ENCODE data around the gene SREK1IP1. TPM values are rescaled to one million over a fixed set of nuclear protein-coding genes. Genes with fewer than 3 reads are reported as not detected.
"Not testable (repeated sequence)": the region's sequence is repeated elsewhere in the genome, so short reads cannot be mapped to it uniquely, and the experiment has no call there.

SREK1IP1 gene
- total RNA-seq, 2 donors from 2014 or later = 8.5 to 12.1 TPM

GRCh38 chr5:64742821-64743220 is 25.7 kb downstream of the SREK1IP1 start:
- Histone ChIP-seq H3K36me3 (peaks cover 8% of the 10 kb centered on the region), H3K9me3 (no peaks in the 10 kb centered on the region), H3K4me3 (no peak overlapping the region), H3K27me3 (replicated peaks; ENCODE audit: insufficient read depth) (no peaks in the 10 kb centered on the region), H3K27ac (no peak overlapping the region), H3K4me1 (ENCODE audit: control insufficient read depth in 1 of 2, low read depth in 2 of 2) (no peaks in the 10 kb centered on the region)
- no peak for DNase-seq (ENCODE audit: low spot score)
- no peak for TF ChIP-seq CTCF (IDR thresholded peaks at IDR 0.05)
- no peak for ATAC-seq (ENCODE audit: insufficient number of reproducible peaks, low FRiP score, low read depth)

- DNase-seq (ENCODE audit: low spot score) (no peak), ATAC-seq (ENCODE audit: insufficient number of reproducible peaks, low FRiP score, low read depth) (no peak)
- no peaks in the 10 kb centered on the region for H3K4me1 ChIP-seq (ENCODE audit: control insufficient read depth in 1 of 2, low read depth in 2 of 2)
- H3K36me3 ChIP-seq = peaks cover 8% of the 10 kb centered on the region
- TF ChIP-seq CTCF (IDR thresholded peaks at IDR 0.05) = no peak
- H3K4me3 ChIP-seq = no peak overlapping the region
- no peak overlapping the region for H3K27ac ChIP-seq
- no peaks in the 10 kb centered on the region for H3K9me3 ChIP-seq
- no peaks in the 10 kb centered on the region for H3K27me3 ChIP-seq (replicated peaks; ENCODE audit: insufficient read depth)
Observed at GRCh38 chr5:64742411-64742810, 26.1 kb downstream of the SREK1IP1 start.

GRCh38 chr5:64727150-64727549 is 41.3 kb downstream of the SREK1IP1 start:
- no peaks in the 10 kb centered on the region for H3K27me3 ChIP-seq (replicated peaks; ENCODE audit: insufficient read depth)
- no peak for TF ChIP-seq CTCF (IDR thresholded peaks at IDR 0.05)
- H3K4me1 ChIP-seq (ENCODE audit: control insufficient read depth in 1 of 2, low read depth in 2 of 2) = no peaks in the 10 kb centered on the region
- H3K9me3 ChIP-seq = no peaks in the 10 kb centered on the region
- H3K36me3 ChIP-seq = no peaks in the 10 kb centered on the region
- no peak overlapping the region for H3K27ac ChIP-seq
- ATAC-seq (ENCODE audit: insufficient number of reproducible peaks, low FRiP score, low read depth) = no peak
- DNase-seq (ENCODE audit: low spot score) = no peak
- no peak overlapping the region for H3K4me3 ChIP-seq

- no peaks in the 10 kb centered on the region for H3K36me3 ChIP-seq
- no peaks in the 10 kb centered on the region for H3K27me3 ChIP-seq (replicated peaks; ENCODE audit: insufficient read depth)
- H3K27ac ChIP-seq = no peak overlapping the region
- H3K9me3 ChIP-seq = no peaks in the 10 kb centered on the region
- H3K4me1 ChIP-seq (ENCODE audit: control insufficient read depth in 1 of 2, low read depth in 2 of 2) = no peaks in the 10 kb centered on the region
- H3K4me3 ChIP-seq = no peak overlapping the region
- DNase-seq (ENCODE audit: low spot score) = no peak
- no peak for TF ChIP-seq CTCF (IDR thresholded peaks at IDR 0.05)
- no peak for ATAC-seq (ENCODE audit: insufficient number of reproducible peaks, low FRiP score, low read depth)
Observed at GRCh38 chr5:64722588-64722987, 45.9 kb downstream of the SREK1IP1 start.

GRCh38 chr5:64714495-64714894 is 54.0 kb downstream of the SREK1IP1 start:
- ATAC-seq (ENCODE audit: insufficient number of reproducible peaks, low FRiP score, low read depth); H3K27ac ChIP-seq; DNase-seq (ENCODE audit: low spot score); H3K4me3 ChIP-seq; H3K9me3 ChIP-seq; H3K4me1 ChIP-seq (ENCODE audit: control insufficient read depth in 1 of 2, low read depth in 2 of 2); H3K27me3 ChIP-seq (replicated peaks; ENCODE audit: insufficient read depth); H3K36me3 ChIP-seq: not testable (repeated sequence)

GRCh38 chr5:64707191-64707590 is 61.3 kb downstream of the SREK1IP1 start:
- no peak for TF ChIP-seq CTCF (IDR thresholded peaks at IDR 0.05)
- DNase-seq (ENCODE audit: low spot score) (no peak), ATAC-seq (ENCODE audit: insufficient number of reproducible peaks, low FRiP score, low read depth) (no peak)
- Histone ChIP-seq H3K27ac (no peak overlapping the region), H3K4me3 (no peak overlapping the region), H3K36me3 (no peaks in the 10 kb centered on the region), H3K9me3 (no peaks in the 10 kb centered on the region), H3K27me3 (replicated peaks; ENCODE audit: insufficient read depth) (no peaks in the 10 kb centered on the region), H3K4me1 (ENCODE audit: control insufficient read depth in 1 of 2, low read depth in 2 of 2) (no peaks in the 10 kb centered on the region)

GRCh38 chr5:64706074-64706473 is 62.4 kb downstream of the SREK1IP1 start:
- not testable (repeated sequence) for H3K27ac ChIP-seq; H3K4me1 ChIP-seq (ENCODE audit: control insufficient read depth in 1 of 2, low read depth in 2 of 2); DNase-seq (ENCODE audit: low spot score); H3K36me3 ChIP-seq; H3K27me3 ChIP-seq (replicated peaks; ENCODE audit: insufficient read depth); H3K4me3 ChIP-seq; H3K9me3 ChIP-seq; ATAC-seq (ENCODE audit: insufficient number of reproducible peaks, low FRiP score, low read depth)
